ENCODE measurements around the gene EPHX1.
"Not testable (repeated sequence)": the region's sequence is repeated elsewhere in the genome, so short reads cannot be mapped to it uniquely, and the experiment has no call there.

The EPHX1 gene

DNA sequence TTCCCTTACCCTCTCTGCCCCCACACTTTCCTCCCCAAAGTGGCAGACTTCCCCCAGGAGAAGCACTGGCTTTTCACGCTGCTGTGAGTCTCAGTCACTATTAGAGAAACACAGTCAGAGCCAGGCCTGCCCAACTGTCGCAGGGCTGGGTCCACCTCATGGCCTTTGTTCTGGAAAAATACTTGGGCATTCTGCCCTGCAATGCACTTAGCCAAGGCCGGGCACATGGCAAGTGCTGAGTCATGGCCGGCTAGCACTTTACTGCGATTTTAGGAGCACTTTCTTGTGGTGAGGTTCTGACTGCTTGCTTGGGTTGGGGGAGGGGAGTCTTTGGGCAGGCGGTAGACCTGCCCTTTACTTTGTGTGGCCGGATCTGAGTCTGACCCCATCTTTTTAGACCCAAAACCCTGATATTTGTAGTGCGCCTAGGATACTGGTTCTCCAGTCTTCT, 7.7 kb downstream of the EPHX1 start:
- DNase-seq, result peak; percentile 76

DNA sequence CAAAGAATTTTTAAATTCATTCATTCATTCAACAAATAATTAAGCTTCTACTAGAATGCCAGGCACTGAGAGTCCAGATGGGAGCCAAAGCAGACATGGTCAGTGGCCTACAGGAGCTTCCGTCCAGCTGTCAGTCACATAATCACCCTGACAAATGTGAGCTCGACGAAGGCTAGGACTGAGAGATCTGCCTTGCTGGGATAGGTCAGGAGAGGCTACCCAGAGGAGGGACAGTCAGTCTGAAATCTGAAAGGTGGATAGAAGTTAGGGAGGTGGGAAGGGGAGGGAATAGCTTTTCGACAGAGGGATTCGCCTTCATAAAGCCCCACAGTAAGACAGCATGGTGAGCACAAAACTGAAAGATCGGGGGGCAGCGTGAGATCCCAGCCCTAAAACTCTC, 8.3 kb downstream of the EPHX1 start:
- no peak for DNase-seq

DNA sequence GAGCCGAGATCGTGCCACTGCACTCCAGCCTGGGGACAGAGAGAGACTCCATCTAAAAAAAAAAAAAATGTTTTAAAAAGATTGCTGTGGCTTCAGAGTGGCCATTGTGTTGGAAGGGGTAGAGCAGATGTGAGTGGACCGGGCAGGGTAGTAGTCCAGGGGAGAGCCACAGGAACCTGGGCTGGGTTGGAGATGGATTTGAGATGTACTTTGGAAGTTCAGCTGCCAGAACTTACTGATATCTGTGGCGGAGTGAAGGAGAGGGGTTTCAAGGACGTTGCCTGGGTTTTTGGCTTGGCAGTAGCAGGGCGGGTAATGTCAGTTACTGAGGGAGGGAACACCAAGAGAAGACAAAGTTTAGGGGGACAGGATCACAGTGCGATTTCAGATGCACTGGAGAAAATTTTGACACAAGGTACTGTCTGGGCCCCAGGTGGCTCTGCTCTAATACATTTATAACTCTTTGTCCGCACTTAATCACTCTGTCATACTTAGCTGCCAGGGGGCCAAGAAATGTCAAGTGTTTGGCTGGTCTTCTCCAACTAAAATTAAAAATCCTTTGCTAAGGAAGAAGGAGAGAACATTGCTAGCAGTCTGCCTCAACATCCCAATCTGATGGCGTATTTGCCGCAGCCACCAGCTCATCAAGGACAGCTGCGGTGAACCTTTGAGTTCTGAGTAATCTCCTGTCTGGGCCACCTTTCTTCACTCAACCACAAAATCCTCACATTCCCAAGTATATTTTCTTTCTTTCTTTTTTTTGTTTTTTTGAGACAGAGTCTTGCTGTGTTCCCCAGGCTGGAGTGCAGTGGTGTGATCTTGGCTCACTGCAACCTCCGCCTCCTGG, 9.6 kb downstream of the EPHX1 start:
- no peak for DNase-seq

GRCh38 chr1:225820522-225821120, 10.7 kb downstream of the EPHX1 start:
- DNase-seq, result no peak

DNA sequence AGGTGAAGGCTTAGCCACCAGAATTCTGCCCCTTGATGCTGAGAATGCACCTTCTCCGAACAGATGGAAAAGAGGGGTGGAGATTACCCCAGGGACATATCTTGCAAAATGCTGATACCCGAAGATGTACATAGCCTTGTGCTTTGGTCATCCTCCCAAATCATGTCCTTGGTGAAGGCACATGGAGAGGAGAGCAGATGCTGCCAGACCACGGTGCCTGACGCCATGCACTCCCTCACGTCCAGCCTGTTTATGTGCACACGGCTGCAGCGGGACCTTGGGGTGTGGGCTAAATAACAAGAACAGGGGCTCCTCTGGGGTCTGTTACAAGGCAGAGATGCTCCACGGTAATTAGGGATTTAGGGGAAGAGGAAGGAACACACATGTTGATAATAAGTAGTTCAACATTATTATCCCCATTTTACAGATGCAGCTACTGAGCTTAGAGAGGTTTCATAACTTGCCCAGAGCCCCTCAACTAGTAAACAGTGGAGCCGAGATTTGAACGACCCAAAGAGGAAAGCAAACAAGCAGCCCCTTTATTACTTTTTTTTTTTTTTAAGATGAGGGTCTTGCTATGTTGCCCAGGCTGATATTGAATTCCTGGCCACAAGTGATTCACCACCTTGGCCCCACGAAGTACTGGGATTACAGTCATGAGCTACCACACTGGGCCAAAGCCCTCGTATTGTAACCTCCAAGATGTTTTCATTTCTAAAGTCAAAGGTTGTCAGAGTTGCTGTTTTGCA, 12.9 kb downstream of the EPHX1 start:
- DNase-seq, result no peak

DNA sequence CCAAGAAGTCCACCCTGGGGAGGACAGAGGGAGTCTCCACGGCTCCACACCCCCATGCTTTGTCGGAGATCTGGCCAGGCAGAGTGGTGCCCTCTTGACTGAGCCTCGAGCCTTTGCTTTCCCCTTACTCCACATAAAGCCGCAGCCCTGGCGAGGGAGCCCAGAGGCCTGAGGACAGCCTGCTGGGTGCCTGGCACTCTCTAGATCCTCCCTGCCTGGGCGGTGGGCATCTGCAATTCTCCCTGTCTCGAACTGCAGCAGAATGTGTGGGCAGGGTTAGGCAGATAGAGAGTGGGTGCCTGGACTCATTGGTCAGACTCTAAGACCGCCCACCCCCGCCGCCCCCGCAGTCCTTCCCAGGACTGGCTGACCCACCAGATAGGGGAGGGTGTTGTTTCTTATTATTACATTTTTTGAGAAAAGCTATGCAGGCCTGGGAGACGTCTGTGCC, 13.9 kb downstream of the EPHX1 start:
- no peak for DNase-seq

GRCh38 chr1:225824533-225824941, 14.6 kb downstream of the EPHX1 start:
- DNase-seq, result no peak

GRCh38 chr1:225825078-225825477, 15.2 kb downstream of the EPHX1 start:
- DNase-seq, result no peak

GRCh38 chr1:225825607-225826007, 15.7 kb downstream of the EPHX1 start:
- DNase-seq, result no peak

GRCh38 chr1:225827076-225827475, 17.2 kb downstream of the EPHX1 start:
- DNase-seq, result no peak

DNA sequence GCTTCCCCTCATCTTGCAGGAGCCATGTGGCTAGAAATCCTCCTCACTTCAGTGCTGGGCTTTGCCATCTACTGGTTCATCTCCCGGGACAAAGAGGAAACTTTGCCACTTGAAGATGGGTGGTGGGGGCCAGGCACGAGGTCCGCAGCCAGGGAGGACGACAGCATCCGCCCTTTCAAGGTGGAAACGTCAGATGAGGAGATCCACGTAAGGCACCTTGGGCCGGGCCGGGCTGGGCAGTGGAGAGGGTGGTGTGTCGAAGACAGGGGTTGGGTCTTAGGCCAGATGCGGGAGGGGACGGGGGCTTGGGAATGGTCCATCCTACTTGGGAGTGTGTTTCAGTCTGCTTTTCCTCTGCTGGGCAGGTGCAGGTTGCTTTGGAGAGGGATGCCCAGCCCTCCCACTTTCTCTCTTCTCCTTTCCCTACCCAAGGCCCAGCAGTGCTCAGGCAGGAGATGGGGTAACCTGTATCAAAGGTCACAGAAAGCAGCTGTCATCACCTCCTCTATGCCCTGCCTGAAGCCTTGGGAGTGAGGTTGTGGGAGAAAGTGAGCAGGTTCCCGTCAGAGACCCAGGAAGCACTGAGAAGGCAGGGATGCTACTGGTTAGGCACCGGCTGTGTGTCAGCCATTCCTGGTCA, 18.9 kb downstream of the EPHX1 start:
- DNase-seq, result no peak

DNA sequence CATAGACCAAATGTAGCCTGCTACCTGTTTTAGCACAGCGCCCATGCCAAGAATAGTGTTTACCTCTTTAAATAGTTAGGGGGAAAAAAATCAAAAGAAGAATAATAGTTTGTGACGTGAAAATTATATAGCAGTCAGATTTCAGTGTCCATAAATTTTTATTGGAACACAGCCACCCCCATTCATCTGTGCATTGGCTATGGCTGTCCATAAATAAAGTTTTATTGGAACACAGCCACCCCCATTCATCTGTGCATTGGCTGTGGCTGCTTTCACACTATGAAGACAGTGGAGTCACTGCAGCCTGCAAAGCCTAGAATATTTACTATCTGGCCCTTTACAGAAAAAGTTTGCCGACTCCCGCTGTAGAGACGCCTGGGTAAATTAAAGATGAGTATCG, 20.9 kb downstream of the EPHX1 start:
- DNase-seq, result no peak

DNA sequence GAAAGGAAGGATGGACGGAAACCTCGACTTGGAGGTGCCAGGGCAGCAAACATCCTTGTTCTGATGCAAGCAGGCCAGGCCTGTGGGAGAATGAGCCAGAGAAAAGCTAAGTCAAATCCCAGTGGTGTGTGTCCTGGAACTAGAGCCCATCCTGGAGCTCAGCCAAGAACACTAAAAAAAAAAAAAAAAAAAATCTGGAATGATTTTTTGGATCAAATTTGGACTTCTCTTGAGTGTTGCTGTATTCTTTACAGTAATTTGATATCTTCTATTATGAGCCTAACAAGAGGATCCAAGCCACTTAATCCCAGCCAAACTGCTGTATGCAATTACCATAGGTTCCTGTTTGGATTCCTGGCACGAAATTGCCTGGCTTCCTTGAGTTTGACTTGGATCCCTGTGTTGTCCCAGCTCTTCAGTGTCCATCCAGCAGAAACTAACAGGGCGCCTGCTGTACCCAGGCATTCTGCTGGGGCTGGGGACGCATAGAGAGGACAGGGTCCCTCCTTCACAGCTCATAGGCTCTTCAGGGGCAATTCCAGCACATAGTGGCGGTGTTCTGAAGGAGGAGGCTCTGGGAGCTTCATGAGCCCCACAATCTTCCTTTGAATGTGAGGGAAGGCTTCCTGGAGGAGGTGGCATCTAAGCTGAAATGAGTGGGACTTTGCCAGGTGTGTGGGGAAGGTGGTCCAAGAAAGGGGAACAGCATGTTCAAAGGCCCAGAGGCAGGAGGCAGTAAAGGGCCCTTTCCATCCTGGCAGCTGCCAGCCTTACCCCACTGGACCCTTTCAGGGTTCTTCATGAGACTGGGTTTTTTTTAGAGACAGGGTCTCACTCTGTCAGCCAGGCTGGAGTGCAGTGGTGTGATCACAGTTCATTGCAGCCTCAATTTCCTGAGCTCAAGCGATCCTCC, 24.7 kb downstream of the EPHX1 start:
- peak; percentile 80 for DNase-seq

GRCh38 chr1:225835856-225836255, 25.9 kb downstream of the EPHX1 start:
- peak; percentile 28 for DNase-seq

GRCh38 chr1:225836296-225836695, 26.4 kb downstream of the EPHX1 start:
- DNase-seq, result not testable (repeated sequence)

GRCh38 chr1:225838793-225839192, 28.9 kb downstream of the EPHX1 start:
- DNase-seq, result no peak

DNA sequence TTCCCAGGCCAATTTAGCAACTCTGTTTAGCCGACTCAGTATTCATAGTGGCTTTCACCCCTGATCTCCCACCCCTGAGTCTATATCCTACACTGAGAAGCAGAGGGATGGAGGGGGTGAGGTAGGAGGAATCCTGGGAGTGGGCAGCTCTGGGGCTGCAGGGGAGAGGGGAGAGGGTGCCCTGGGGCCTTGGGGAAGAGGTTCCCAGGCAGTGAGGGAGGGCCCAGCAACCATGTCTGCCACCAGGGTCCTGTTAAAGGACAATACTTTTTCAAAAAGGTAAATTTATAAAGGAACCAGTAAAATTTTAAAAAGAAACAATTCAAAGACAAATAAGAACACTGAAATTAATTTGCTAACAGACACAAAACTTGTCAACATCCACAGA, 30.3 kb downstream of the EPHX1 start:
- no peak for DNase-seq

DNA sequence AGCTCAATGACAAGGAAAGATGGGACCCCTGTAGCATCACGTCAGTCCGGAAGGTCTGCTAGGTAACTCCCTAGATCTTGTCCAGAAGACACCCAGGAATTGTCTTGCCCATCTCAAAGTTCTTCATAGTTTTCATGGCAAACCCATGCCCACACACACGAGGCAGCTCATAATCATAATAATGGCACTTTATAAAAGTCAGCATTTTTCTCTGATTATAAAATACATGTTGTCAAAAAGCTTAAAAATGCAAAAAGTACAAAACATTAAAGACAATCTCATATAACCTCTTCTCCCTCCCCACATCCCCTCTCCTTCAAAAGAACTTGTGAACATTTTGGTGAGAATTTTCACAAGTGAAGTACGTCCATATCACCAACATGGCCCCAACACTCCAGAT, 30.8 kb downstream of the EPHX1 start:
- no peak for DNase-seq

GRCh38 chr1:225842074-225842473, 32.1 kb downstream of the EPHX1 start:
- no peak for DNase-seq

GRCh38 chr1:225842788-225843425, 33.0 kb downstream of the EPHX1 start:
- no peak for DNase-seq

DNA sequence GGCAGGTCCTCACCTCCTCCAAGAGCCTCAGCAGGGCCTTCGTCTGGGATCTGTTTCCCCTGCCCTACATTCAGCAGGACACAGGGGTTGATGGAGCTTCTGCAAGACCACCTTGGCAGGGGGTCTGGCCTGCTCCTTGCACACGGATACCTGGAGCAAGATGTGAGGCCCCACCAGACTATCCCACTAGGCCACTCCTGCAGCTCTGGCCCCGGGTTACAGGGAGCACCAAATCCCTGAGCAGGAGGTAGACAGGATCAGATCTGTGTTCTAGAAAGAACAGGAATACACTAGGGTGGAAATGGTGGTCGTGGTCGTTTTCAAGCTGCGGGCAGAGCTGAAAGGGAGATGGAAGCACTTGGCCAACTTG, 33.5 kb downstream of the EPHX1 start:
- DNase-seq, result no peak
